ENCODE results near the gene SPRN.

DNA sequence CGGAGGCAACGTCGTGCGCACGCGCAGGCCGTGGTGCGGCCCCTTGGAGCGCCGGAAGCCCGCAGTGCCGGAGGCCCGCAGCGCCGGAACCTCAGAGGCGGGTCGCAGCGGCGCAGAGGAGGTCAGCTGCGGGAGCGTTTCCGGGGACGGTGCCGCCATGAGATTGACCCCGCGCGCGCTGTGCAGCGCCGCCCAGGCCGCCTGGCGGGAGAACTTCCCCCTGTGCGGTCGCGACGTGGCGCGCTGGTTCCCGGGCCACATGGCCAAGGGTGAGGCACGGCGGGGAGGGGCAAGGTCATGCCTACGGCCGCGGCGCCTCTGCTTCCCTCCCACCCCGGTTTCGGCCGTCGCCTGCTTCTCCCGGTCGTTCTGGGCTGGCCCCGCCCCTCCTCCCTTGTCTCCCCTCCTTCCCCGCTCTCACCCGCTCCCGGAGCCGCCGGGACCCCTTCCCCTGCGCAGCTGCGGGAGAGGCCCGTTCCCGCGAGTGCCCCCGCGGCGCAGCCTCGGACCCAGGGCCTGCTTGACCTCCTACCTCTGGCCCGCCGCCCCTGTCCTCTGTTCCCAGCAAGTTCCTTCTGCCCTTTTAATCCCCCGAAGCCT lies 30.3 kb downstream of the SPRN start, which contains the start of gene MTG1:
- TF ChIP-seq CTCF (conservative IDR thresholded peaks at IDR 0.05; ENCODE audit: low read length) (no peak), EZH2phosphoT487 (IDR thresholded peaks at IDR 0.05; ENCODE audit: borderline replicate concordance) (no peak)
